Measurements from ENCODE around the gene SAMD15.
"Not testable (repeated sequence)": the region's sequence is repeated elsewhere in the genome, so short reads cannot be mapped to it uniquely, and the experiment has no call there.

The SAMD15 gene

DNA sequence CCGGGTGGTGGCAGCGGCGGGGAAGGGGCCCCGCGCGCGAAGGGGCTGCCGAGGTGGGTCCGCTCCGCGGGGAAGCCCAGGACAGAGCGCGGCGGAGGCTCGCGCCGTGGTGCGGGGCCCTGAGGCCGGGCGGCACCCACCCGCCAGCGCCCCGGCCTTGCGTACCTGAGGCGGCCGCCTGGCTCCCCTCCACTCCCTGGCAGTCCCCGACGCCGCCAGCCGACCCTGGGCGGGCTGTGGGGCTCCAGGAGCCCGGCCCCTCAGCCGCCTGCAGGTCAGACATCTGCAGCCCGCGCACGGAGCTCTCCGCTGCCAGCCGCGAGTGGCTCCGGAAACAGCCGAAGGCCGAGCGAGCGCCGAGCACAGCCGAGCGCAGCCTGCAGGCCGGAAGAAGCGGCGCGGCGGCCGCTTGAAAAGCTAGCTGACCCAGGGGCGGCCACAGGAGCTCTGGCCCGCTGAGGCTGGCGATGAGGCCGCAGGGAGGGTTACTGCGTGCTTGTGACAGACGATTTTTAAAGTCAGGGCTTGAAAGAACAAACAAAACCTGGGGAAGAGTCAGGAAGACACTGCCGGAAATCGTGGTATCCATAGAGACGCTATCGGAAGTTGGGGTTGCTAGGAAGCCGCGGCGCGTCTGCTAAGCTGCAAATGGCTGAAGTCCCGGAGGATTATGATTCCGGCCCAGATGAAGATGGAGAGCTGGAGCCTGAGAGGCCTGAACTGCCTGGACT is at the start of gene SAMD15, which contains the start of gene TMED8:
SAMD15 (plus strand) TSS at position 609 of the 731 bp plus-strand sequence; CDS start at position 649, 40 bp downstream.
TMED8 (minus strand) TSS at position 324 of the 731 bp plus-strand sequence; CDS start at position 283, 41 bp downstream.
- DNase-seq = peak; percentile 41

- DNase-seq = no peak
These were observed 47.3 kb upstream of the SAMD15 start for GRCh38 chr14:77329872-77330271.

GRCh38 chr14:77335576-77335975 is 41.6 kb upstream of the SAMD15 start:
- no peak for DNase-seq

DNA sequence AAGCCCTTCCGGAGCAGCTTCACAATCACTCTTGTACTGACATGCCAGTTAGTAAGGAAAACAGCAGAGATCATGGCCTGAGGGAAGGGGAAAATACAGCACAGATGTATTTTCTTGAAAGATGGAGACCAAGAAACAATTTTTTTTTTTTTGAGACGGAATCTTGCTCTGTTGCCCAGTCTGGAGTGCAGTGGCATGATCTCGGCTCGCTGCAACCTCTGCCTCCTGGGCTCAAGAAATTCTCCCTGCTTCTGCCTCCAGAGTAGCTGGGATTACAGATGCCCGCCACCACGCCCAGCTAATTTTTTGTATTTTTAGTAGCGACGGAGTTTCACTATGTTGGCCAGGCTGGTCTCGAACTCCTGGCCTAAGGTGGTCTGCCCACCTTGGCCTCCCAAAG is 39.9 kb upstream of the SAMD15 start:
- not testable (repeated sequence) for DNase-seq

- no peak for DNase-seq
These were observed 39.3 kb upstream of the SAMD15 start for GRCh38 chr14:77337880-77338279.

DNA sequence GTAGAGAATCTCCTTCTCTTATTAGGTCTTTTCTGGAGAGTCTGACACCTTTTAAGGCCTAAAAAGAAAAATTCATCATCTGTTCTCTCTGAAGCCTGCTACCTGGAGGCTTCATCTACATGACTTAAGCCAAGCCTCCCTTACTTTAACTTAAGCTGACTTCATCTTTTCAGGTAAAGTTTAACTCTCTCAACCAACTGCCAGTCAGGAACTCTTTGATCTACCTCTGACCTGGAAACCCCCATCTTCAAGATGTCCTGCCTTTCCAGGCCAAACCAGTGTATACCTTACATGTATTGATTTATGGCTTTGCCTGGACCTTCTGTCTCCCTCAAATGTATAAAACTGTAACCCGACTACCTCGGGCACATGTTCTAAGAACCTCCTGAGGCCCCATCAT is 38.9 kb upstream of the SAMD15 start:
- DNase-seq = no peak

DNA sequence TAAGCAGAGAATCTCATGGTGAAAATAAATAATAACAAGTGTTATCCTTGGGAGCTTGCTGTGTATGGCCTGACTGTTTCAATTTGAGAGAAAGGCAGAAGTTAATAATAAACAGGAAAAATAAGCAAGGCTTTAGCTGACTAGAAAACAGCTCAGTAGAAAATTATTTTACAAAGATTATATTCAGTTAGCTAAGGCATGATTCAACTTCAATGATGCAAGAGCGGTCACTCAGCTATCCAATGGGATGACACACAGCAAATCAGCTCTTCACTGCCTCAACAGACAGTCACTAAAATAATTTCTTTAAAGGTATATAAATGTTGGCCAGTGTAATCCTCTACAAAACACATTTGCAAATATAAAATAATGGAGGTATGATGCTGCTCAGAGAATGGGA is 37.8 kb upstream of the SAMD15 start:
- DNase-seq = no peak

GRCh38 chr14:77340389-77340788 is 36.8 kb upstream of the SAMD15 start:
- no peak for DNase-seq

- no peak for DNase-seq
These were observed 34.3 kb upstream of the SAMD15 start for GRCh38 chr14:77342726-77343397.

GRCh38 chr14:77343662-77344061 is 33.5 kb upstream of the SAMD15 start:
- no peak for DNase-seq

- no peak for DNase-seq
These were observed 32.7 kb upstream of the SAMD15 start for GRCh38 chr14:77344377-77344996.

GRCh38 chr14:77346495-77346894 is 30.7 kb upstream of the SAMD15 start:
- DNase-seq = no peak

DNA sequence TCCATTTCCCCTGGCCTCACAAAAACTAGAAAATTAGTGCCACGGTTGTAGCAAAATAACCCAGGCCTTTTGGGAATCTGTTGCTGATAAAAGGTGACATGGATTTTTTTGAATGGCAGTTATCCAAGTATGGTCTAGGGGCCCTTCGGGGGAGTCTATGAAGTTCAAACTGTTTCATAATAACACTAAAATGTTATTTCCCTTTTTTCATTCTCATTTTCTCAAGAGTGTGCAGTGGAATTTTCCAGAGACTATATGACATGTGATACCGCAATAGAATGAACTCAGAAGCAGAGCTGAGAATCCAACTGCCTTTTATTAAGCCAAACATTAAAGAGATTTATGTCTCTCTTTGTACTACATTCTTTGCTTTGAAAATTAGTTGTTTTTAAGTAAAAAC is 29.4 kb upstream of the SAMD15 start:
- no peak for DNase-seq

DNA sequence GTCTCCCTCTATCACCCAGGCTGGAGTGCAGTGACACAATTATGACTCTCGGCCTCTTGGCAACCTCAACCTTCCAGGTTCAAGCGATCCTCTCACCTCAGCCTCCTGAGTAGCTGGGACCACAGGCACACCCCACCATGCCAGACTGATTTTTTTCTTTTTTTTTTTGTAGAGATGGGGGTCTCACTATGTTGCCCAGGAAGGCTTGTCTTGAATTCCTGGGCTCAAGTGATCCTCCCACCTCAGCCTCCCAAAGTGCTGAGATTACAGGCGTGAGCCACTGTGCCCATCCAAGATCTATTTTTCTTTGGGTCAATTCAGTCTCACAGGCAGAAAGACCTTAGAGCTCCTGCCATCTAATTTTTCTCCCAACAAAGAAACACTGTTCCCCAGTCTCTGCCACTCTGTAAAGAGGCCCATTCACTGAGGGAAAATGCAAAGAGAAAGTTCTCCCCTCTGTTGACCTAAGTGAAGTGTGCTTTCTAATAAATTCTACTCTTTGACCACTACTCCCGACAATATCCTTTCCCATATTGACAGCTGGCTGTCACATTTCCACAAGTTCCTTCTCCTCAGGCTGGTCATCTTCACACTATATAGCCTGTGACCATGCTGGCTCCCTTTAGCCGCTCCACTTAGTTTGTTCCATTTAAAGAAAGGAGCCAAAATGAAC is 23.6 kb upstream of the SAMD15 start:
- no peak for DNase-seq

DNA sequence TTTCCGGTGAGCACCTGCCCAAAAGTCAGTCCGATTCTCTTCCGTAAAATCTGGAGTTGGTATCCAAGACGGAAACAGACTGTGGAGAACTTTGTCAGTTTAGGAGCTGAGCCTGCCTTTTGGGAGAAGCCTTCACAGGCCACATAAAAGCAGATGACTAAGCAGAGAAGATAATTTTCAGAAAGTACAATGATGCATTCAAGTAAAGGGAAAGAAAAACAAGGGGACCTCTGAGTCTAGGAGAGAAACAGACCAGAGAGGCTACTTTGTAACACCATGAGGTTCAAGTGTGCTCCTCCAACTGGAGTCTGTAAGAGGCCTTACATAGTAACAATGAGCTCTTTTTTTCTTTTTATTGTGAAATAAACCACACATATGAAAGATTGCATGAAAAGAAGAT is 21.4 kb upstream of the SAMD15 start:
- no peak for DNase-seq

GRCh38 chr14:77356899-77357298 is 20.3 kb upstream of the SAMD15 start:
- no peak for DNase-seq

- DNase-seq = no peak
These were observed 17.6 kb upstream of the SAMD15 start for GRCh38 chr14:77359626-77360025.

GRCh38 chr14:77364146-77364545 is 13.0 kb upstream of the SAMD15 start:
- DNase-seq = no peak

DNA sequence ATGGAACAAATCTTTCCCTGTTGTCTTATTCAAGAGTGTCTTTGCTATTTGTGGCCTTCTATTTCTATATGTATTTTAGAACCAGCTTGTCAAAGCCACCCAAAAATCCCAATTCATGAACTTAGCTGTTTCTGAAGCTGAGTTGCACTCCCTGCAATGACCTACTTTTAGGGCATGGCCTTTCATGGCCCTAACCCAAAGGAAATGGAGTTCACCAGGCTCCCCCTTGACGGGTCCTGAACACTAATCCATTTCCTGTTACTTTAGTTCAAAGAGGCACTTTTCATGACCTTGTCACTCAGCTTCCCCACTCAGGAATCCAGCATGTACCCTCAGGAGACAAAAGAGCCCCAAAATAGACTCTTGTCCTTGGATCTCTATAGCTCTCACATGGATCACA is 7.9 kb upstream of the SAMD15 start:
- DNase-seq = no peak

GRCh38 chr14:77372304-77372841 is 4.8 kb upstream of the SAMD15 start:
- DNase-seq = no peak

GRCh38 chr14:77375164-77375950 is 1.8 kb upstream of the SAMD15 start:
- no peak for DNase-seq
